ENCODE measurements around the gene SLC1A4.
A peak's percentile ranks its signal among the peaks of the same experiment; 100 is the strongest.
"Not testable (repeated sequence)": the region's sequence is repeated elsewhere in the genome, so short reads cannot be mapped to it uniquely, and the experiment has no call there.

Gene SLC1A4

DNA sequence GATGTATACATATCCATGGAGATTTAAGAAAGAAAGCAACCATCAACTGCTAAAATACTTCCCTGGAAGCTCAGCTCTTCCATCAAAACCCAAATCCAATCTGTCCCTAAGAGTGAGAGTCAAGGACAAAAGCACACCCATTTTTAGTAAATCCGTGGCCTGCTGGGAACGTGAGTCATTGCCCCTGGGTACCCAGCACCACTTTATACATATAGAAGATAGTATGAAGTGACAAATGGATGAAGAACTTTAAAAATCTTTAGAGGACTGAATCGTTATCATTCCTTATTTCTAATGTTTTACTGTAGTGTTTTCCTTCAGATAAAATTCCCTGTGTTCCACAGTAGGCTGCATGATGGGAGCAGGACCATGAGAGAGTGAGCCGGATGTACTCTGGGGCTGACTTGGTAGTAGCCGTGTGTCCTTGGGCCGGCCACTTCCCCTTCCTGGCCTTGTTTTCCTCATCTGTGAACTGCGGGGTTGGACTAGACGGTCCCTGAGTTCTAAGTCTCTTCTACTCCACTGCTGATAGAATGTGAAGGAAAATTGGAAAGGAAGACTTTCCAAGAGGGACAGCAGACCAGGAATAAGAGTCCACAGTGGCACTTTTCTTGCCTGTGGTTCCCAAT, 38.5 kb downstream of the SLC1A4 start:
- no peak for DNase-seq

DNA sequence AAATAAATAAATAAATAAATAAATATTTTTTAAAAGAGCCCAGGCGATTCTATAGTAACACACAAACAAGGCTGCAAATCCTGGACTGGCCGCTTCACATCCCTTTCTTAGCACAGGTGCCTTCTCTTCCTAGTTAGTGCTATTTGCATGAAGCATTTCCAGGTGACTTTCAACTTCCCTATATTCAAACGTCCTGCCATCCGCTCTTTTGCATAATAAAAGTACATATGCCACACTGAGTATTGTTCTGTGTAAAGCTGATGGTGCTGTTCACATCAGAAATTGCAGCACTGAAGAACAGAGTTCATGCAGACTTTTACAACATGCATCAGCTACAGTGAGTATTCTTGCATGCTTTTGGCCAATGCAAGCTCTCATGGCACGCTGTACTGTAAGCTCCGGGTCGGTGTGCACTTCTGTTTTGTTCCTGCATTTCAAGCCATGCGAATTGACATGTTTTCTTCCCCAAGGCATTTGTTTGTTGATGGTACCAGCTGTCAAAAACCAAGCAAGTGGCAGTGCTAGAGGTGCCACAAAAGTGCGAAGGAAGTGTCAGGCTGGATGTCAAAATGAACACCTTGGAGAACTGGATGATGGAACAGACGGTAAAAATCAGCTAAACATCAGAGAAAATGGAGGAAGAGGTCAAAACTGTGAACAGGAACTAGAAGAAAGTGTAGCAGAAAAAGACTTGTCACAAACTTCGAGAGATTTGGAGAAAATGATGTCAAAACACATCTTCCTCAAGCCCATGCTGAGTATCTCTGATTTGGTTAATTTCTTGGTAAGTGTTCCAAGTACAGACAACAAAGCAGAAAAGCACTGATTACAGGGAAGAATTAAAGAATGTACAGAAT, 41.5 kb downstream of the SLC1A4 start:
- no peak for DNase-seq

DNA sequence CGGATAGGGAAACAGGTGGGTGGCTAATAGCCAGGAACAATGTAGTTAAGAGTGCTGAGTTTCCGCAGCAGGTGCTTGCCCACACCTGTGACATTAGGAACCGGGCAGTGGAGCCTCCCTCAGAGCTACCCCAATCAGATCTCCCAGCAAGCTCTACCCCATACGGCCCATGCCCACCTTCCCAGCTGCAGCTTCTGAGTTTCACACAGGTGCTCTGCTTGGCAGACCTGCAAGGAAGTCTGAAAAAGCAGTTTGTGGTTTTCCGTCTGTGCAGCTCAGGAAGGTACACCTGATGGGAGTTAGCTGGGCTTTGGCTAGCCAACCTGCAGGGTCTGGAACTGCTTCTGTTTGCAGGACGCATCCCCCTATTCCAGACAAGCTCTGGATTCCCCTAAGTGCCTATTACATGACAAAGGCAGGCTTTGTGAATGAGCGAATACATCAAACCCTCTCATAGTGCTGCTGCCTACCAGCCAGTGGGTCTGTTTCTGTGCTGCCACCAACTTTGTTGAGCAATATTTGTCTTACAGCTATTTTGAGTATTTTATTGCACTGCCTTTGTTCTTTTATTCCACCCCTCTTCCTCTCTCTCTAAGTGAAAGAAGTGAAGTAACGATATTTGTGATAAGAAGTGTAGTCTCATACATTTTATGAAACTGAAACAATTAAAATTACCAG, 42.3 kb downstream of the SLC1A4 start:
- peak; percentile 6 for DNase-seq

DNA sequence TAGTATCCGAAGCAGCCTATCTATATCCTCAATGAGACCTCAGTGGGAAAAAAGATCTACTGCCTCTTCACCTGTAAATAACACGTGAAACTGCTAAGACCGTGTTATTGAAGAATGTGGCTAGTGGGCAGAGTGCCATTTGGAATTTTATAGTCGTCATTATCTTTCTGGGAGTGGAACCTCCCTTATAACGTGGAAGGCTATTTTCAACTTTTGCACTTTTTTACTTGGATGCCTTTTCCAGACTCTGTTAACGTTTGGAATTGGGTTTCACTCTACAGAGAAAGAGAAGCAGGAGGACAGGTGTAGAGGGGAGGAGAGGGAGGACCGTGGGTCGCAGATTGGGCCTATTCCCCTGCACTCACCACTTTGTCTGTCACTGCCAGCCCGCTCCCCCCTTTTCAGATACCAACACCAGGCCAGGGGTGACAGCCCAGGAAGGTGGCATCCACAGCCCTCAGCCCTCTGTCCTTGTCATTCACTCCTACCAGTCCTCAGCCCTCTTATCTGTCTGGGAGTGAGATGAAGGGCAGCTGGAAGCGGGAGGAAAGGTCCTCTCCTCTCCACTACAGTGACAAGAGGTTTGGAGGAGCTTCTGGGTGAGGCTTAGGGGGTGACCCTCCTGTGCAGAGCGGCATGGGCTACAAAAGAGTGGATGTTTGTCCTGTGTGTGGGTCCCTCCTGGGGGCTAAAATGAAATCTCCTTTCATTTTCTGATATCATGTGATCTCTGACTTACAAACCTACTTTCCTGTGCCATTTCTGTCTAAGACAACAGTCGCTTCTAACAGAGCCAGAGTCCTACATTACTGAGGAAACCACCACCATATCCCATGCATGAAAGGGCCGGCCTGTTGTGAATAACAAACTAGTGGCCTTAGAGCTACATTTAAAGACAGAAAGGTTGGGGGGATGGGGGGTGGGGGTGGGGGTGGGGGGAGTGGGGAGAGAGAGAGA, 43.1 kb downstream of the SLC1A4 start:
- DNase-seq = no peak

DNA sequence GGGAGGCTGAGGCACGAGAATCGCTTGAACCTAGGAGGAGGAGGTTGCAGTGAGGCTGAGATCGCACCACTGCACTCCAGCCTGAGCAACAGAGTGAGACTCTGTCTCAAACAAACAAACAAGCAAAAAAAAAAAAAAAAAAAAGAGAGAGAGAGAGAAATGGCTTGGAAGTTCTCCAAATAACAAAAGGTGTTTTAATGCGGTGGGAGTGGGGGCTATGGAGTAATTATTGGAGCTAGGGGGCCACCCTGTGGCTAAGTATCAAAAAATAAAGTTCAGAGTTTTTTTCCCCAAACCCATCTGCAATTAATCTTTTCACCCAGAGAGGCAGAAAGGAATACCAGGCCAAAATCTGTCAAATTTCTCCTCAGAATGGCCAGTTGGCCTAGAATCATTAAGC, 44.0 kb downstream of the SLC1A4 start:
- DNase-seq = peak; percentile 12

DNA sequence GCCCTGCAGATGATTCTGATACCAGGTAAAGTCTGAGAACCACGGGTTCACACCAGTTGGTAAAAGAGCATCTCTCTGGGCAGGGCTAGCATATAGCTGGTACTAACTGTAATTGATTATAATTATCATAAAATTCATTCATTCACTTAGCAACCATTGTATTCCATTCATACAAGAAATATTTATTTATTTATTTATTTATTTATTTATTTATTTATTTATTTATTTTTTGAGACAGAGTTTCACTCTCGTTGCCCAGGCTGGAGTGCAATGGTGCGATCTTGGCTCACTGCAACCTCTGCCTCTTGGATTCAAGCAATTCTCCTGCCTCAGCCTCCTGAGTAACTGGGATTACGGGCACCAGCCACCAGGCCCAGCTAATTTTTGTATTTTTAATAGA, 44.5 kb downstream of the SLC1A4 start:
- DNase-seq = not testable (repeated sequence)

DNA sequence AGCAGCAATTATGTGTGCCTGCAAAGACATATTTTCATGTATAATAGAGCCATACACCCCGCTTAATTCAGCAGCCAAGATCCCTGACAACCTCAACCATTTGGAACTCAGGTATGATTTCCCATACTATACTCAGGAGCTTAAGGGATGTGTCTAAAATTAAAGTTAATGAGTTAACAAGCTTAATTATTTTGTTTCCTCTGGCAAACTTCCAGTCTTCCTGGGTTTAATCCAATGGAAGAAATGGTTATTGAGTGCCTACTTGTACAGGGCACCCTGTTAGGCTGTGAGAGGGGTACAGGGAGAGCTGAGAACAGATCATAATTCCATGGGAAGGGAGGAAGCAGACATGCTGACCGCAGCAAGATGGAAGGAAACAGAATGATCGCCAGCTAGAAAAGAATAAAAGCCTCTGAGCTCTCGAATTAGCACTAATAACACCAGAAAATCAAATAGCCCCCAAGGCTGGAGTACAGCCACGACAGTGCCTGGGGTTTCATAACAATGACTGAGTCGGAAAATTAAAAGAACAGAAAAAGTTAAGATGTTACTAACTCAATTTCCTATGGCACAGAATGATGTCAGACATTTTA, 46.2 kb downstream of the SLC1A4 start:
- no peak for DNase-seq

DNA sequence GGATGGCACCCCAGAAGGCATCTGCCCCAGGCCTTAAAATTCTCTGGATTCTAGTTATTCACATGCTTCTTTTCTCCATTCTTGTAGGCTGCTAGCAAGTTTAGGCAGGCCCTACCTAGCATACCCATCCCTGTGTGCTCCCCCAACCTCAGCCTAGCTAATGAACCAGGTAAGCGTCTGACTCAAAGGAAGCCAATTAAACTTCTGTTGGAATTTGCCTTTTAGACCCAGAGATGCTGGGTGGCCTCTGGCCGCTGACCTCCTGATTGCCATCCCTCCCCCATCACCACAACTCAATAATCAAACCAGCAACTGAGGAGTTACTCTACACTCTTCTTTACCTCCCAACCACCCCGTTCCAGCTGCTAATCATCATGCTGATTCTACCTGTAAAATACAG, 48.0 kb downstream of the SLC1A4 start:
- no peak for DNase-seq

DNA sequence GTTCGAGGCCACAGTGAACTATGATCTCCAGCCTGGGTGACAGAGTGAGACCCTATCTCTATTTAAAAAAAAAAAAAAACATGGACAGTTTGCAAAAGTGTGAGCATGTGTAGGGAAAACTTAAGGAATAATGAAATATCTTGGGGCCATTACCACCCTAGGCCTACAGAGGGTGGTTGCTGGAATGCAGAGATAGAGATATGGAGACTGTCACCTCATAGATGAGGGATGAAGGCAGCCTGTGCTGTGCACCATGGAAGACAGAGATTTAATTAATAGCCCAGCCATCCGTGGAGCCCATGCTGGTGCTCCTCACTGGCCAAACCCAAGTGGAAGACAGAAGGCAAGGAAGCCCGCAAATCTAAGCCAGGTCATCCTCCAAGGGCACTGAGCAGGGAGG, 50.4 kb downstream of the SLC1A4 start:
- no peak for DNase-seq

DNA sequence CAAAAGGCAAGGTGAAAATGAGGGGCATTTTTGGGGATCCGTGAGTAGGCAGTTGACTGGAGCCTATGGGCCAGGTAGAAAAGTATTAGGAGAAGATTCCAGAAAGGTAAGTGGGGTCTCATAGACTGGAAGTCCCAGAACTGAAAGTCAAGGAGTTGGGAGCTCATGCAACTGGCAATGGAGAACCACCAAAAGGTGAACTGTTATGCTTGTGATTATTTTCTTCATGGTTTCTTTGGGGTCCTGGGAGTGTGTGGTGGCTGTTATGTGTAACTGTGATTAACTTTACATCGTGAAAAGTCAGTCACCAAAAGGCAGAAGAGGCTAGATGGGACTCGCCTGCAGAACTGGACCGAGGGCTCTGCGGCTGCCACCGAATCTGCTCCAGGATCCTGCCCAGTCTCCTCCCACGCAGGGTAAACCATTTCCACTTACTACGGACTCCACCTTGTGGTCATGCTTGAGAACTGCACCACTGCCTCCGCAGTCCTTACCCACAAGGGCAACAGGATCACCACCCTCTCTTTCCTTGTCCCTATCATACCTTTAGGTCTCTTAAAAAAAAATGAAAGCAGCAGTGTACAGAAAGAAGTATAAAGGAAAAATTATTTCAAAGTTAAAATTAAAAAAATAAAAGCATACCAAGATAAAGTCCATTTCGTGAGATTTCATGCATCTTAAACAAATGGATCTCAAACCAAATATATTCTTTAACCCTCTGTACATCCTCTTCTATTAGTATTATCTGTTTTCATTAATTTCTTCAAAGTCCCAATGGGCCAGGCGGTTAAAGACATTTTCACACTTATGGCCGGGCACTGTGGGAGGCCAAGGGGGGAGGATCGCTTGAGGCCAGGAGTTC, 51.4 kb downstream of the SLC1A4 start:
- peak; percentile 30 for DNase-seq

DNA sequence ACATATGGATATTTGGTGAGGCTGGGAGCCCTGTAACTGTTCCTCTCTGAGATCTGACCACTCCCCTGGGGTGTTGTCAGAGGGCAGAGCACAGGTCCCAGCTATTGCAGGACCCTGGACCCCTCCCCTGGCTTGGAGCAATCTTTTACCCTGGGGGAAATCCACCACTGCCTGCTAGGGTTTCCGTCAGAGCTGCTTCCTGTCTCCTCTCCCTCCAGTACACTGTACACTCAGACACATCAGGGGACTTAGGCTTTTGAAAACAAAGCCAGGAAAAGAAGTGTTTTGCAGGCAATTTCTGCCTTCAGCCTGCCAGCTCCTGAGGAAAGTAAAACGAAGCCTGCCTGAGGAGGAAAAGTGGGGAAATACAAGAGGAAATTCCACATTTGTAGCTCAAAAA, 53.8 kb downstream of the SLC1A4 start:
- DNase-seq = no peak

DNA sequence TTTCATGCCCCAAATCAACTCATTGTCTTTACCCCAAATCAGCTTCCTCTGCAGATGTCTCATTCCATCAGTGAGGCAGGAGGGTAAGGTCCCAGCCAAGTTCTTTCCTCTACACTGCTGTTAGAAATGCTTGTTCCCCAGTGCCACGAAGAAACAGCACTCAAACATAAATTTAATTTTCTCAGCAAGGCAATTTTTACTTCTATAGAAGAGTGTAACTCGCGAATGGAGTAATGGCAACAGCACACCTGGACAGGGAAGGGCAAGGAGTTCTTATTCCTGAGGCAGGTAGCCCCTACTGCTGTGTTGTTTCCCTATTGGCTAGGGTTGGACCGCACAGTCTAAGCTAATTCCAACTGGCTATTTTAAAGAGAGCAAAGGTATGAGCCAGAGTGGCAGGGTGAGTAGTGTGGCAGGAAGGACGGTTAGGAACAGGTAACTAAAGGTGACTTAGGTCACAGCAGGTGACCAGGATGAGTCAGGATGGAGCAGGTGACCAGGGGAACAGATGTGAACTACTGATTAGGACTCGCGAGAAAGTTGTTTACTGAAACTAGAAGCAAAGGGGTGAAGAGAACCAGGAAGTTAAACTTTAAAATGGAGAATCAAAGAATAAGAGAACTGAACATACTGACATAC, 55.0 kb downstream of the SLC1A4 start:
- DNase-seq = no peak

DNA sequence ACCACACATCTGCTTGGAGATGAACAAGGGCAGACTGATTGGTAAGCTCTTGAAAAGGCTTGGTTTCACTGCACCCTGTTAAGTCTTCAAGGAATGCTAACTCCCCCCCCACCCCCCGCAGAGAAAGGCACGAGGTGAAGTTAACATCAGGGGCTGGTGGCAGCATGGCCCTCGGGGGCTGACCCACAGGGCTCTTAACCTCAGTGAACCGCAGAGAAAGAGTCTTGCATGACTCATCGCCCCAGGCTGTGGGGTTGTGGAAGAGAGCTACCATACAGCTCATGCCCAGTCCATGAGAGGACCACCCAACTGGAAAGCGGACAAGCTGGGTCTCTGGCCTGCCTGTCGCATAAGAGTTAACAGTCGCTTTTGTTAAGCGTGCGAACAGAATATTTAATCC, 56.5 kb downstream of the SLC1A4 start:
- DNase-seq = no peak

DNA sequence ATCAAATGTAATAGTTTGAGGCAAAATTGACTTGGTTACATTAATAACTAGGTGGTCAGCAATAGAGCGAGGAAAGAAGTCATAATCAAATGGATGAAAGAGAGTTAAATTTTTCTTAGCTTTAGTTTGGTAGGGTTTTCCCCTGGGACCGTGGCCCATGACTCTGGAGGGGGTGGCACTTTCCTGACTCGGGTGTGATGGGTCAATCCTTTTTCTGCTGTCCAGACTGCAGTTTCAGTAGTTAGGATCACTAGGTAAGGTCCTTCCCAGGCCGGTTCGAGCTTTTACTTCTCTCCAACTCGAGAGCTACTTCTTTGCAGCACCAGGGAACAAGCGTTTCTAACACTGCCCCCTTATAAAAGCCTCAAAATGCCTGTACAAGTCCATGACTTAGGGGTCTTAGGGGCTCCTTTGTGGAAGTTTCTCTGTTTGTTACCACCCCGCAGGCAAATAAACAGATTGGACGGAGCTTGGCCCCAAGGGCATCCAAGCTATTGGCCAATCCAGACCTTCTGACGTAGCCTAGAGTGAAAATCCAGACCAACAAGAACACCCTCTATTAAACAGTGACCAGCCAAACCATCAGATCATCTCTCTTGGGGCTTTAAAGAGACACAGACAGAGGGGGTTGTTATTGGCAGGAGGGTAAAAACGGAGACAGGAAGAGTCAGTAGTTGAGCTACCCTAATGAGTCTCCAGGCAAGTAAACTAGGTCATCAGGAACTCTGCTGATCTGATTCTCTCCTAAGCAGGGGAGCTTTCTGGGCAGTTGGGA, 57.6 kb downstream of the SLC1A4 start:
- no peak for DNase-seq

DNA sequence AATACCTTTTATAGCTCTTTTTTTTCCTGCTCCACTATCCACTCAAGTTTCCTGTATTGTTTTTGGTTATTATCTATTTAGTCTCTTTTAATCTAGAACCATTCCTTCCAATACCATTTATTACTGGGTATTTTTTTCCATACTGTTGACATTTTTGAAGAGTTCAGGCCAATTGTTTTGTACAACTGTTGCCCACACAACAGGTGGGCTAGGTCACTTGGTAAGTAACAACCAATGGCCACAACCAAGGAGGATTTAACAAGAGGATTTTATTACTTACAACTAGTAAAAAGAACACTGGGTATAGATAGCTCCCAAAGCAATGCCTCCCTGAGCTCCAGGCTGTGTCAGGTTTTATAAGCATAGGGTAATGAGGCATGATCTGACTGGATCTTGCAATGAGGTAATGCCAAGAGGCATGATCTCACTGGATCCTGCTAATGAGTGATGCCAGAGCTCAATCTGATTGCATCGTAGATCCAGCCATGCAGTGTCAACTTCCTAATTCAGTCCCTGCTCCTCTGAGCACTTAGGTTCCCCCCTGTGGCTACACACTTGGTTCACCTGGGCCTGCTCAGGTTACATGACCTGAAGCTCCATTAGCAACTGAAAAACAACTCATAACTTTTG, 59.9 kb downstream of the SLC1A4 start:
- DNase-seq = no peak

DNA sequence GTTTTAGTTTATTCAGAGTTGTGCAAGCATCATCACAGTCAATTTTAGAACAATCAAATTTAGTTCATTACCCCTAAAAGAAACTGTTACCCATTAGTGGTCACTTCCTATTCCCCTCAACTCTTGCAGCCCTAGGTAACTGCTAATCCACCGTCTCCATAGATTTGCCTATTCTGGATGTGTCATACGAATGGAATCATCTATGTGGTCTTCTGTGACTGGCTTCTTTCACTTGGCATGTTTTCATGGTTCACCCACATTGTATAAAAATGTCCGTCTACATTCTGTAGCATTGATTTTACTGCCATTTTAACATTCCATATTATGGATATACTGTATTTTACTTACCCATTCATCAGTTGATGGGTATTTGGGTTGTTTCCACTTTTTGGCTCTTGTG, 61.7 kb downstream of the SLC1A4 start:
- no peak for DNase-seq

DNA sequence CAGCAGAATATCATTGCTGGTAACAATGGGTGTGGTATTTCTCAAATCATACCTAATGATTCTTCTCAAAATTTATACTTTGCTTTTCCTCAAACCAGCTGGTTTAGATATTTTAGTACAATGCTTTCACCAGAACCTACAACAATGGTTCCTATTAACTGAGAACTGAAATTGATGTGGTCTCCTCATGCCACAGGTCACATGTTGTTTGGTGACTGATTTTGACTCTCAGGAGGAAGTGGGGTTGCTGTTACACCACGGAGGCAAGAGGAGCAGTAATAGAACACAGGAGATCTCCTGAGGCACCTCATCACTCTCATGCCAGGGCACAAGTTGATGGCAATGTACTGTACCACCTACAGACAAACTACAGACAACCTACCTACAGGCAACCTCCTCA, 64.0 kb downstream of the SLC1A4 start:
- no peak for DNase-seq

DNA sequence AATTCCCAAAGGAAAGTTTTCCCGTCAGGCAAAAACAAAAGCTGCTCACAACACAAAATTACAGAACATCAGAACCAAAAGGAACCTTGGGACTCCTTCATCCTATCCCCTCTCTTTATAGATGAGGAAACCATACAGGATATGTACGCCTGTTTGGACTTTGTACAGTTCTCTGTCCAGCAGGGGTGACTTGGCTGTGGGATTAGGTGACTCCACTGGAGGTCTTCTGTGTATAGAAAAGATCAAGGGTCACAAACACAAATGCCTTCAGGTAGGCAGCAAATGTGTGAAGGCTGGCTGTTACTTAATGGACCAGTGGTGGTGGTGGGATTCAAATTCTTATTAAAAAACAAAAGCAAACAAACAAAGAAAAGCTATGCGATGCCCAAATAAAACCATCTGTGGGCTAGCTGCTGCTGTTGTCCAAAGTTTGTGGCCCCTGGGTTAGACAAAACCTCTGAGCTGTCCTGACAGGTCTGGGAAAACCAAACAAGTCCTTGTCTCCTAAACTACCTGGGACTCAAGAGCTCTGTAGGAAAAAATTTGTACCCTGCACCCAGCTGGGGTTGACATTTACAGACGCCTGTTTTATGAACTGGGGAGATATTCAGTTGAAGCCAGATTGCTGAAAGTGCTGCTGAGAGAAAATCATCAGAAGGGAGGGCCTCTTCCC, 65.7 kb downstream of the SLC1A4 start:
- DNase-seq = no peak

All from NCI-H2171 (cell line).